Upper lobe of left lung (tissue), 6 donors: ENCODE data around the gene GARS1. TPM values are rescaled to one million over a fixed set of nuclear protein-coding genes. Genes with fewer than 3 reads are reported as not detected.
"Not testable (repeated sequence)": the region's sequence is repeated elsewhere in the genome, so short reads cannot be mapped to it uniquely, and the experiment has no call there.

Experiments used
- ATAC-seq, 2 donors: fragments of 200-7000 bp; cut with Tn5 transposase; one replicate each; pipeline ENCODE4 v1.9.1; 2022; ENCODE audit warnings: mild to moderate bottlenecking in 2 of 2, moderate library complexity in 2 of 2; ENCODE audit not compliant: low FRiP score in 2 of 2
- DNase-seq, 2 donors: peaks; one replicate each; pipeline ENCODE4 v3.0.0-alpha.2; 2019 to 2020
- H3K27ac ChIP-seq, 4 donors: fragments of 200-600 bp; sonication (generic); one replicate each; pipeline ENCODE4 v1.5.1; 2016 to 2019
- H3K27me3 ChIP-seq, 4 donors: fragments of 200-600 bp; sonication (generic); one replicate each; pipeline ENCODE4 v1.5.1; 2017 to 2019
- H3K36me3 ChIP-seq, 4 donors: fragments of 200-600 bp; sonication (generic); one replicate each; pipeline ENCODE4 v1.5.1; 2016 to 2019
- H3K4me1 ChIP-seq, 4 donors: fragments of 200-600 bp; sonication (generic); one replicate each; pipeline ENCODE4 v1.5.1; 2018 to 2019
- H3K4me3 ChIP-seq, 4 donors: fragments of 200-600 bp; sonication (generic); one replicate each; pipeline ENCODE4 v1.5.1; 2017 to 2019; ENCODE audit warnings: mild to moderate bottlenecking in 2 of 4, moderate library complexity in 1 of 4
- H3K9me3 ChIP-seq, 4 donors: fragments of 200-600 bp; sonication (generic); one replicate each; pipeline ENCODE4 v1.5.1; 2018 to 2019
- CTCF ChIP-seq, 6 experiments: fragments of 450-650 bp in 4 of 6; fragments of 200-600 bp in 2 of 6; sonication (generic) in 2 of 6; IDR thresholded peaks; one replicate each; pipeline ENCODE4 v1.5.1; 2016 to 2019; ENCODE audit warnings: antibody characterized with exemption in 6 of 6
- EP300 ChIP-seq, 4 donors: sonication (generic); formaldehyde crosslinking; IDR thresholded peaks; one replicate each; pipeline ENCODE4 v1.5.1; 2017; ENCODE audit warnings: antibody characterized with exemption in 4 of 4, control low read depth in 2 of 4
- POLR2A ChIP-seq, 4 donors: fragments of 450-650 bp; IDR thresholded peaks; one replicate each; pipeline ENCODE4 v1.5.1; 2016 to 2017; ENCODE audit warnings: antibody characterized with exemption in 4 of 4, mild to moderate bottlenecking in 2 of 4
- POLR2AphosphoS5 ChIP-seq, 2 donors: sonication (generic); formaldehyde crosslinking; IDR thresholded peaks; one replicate each; pipeline ENCODE4 v1.5.1; 2017; ENCODE audit warnings: antibody characterized with exemption in 2 of 2
- WGBS, 2 donors: methylation state at CpG; one replicate each; pipeline ENCODE4 v1.1.5; 2017 to 2018; 5-methylcytosine and 5-hydroxymethylcytosine counted together
- total RNA-seq, 6 donors: library from RNA; depleted of rRNA in 4 of 6; stranded (reverse); fragments of >200 nt in 4 of 6; gene quantifications; one replicate each; pipeline versions ENCODE4 v1.1.0 to v1.2.1, GENCODE V29; 2016 to 2021
- donor health status: DM: no; HTN: no; CAD: no; lungs with moderate emphysema.
- donor health status: DM: no; HTN: yes; CAD: no; lungs with severe emphysema.

The GARS1 gene
- total RNA-seq, 6 donors from 2014 or later, result 59.5 to 107 (median 81.6) TPM

- DNase-seq, result no peak
- no peak overlapping the region for H3K4me3 ChIP-seq
- WGBS, 2 donors, result 77 to 90% methylated on average over 2 of the region's 2 CpGs
- no peak overlapping the region for H3K27ac ChIP-seq
- no peaks in the 10 kb centered on the region for H3K27me3 ChIP-seq
- H3K9me3 ChIP-seq, result no peaks in the 10 kb centered on the region
- H3K4me1 ChIP-seq, result peaks cover 0 to 3% (median 0%) of the 10 kb centered on the region in 4 donors
- peaks cover 7 to 59% (median 20%) of the 10 kb centered on the region in 4 donors for H3K36me3 ChIP-seq
- no peak for ATAC-seq
- TF ChIP-seq EP300 (IDR thresholded peaks at IDR 0.05), result no peak
- TF ChIP-seq CTCF (IDR thresholded peaks at IDR 0.05), result no peak
- TF ChIP-seq POLR2A (IDR thresholded peaks at IDR 0.05), result no peak
- no peak for TF ChIP-seq POLR2AphosphoS5 (IDR thresholded peaks at IDR 0.05)
Observed at GRCh38 chr7:30584415-30584814, 10.3 kb upstream of the GARS1 start.

- H3K4me1 ChIP-seq, result peaks cover 0 to 3% (median 0%) of the 10 kb centered on the region in 4 donors
- 80 to 94% methylated on average over 5 of the region's 5 CpGs for WGBS, 2 donors
- peaks cover 7 to 55% (median 20%) of the 10 kb centered on the region in 4 donors for H3K36me3 ChIP-seq
- TF ChIP-seq POLR2AphosphoS5 (IDR thresholded peaks at IDR 0.05) (no peak), CTCF (IDR thresholded peaks at IDR 0.05) (no peak), POLR2A (IDR thresholded peaks at IDR 0.05) (no peak), EP300 (IDR thresholded peaks at IDR 0.05) (no peak)
- no peak for DNase-seq
- ATAC-seq, result no peak
- H3K27ac ChIP-seq, result no peak overlapping the region
- no peaks in the 10 kb centered on the region for H3K9me3 ChIP-seq
- H3K4me3 ChIP-seq, result no peak overlapping the region
- H3K27me3 ChIP-seq, result no peaks in the 10 kb centered on the region
Observed at GRCh38 chr7:30584965-30585364, 9.7 kb upstream of the GARS1 start.

GRCh38 chr7:30585675-30586074 lies 9.0 kb upstream of the GARS1 start:
- 73 to 98% methylated on average over 3 of the region's 3 CpGs for WGBS, 2 donors
- peaks cover 7 to 50% (median 17%) of the 10 kb centered on the region in 4 donors for H3K36me3 ChIP-seq
- H3K27ac ChIP-seq, result no peak overlapping the region
- TF ChIP-seq EP300 (IDR thresholded peaks at IDR 0.05) (no peak), POLR2A (IDR thresholded peaks at IDR 0.05) (no peak), CTCF (IDR thresholded peaks at IDR 0.05) (no peak)
- H3K4me1 ChIP-seq, result peaks cover 0 to 3% (median 0%) of the 10 kb centered on the region in 4 donors
- no peaks in the 10 kb centered on the region for H3K9me3 ChIP-seq
- no peak for ATAC-seq
- H3K27me3 ChIP-seq, result no peaks in the 10 kb centered on the region
- no peak overlapping the region for H3K4me3 ChIP-seq
- no peak for DNase-seq

- not testable (repeated sequence) for H3K27me3 ChIP-seq, H3K4me3 ChIP-seq, DNase-seq, H3K9me3 ChIP-seq, H3K4me1 ChIP-seq, ATAC-seq, H3K27ac ChIP-seq
- peaks cover 6 to 31% (median 11%) of the 10 kb centered on the region in 4 donors for H3K36me3 ChIP-seq
- 93 to 96% methylated on average over 4 of the region's 4 CpGs for WGBS, 2 donors
Observed at GRCh38 chr7:30587547-30587946, 7.1 kb upstream of the GARS1 start.

GRCh38 chr7:30589111-30589510 lies 5.6 kb upstream of the GARS1 start:
- 97 to 100% methylated on average over 3 of the region's 3 CpGs for WGBS, 2 donors
- Histone ChIP-seq H3K36me3 (peaks cover 4 to 16% (median 10%) of the 10 kb centered on the region in 4 donors), H3K9me3 (no peaks in the 10 kb centered on the region), H3K27me3 (no peaks in the 10 kb centered on the region), H3K4me3 (no peak overlapping the region), H3K27ac (no peak overlapping the region), H3K4me1 (peaks cover 9 to 13% (median 12%) of the 10 kb centered on the region in 4 donors)
- TF ChIP-seq POLR2AphosphoS5 (IDR thresholded peaks at IDR 0.05) (no peak), EP300 (IDR thresholded peaks at IDR 0.05) (no peak), CTCF (IDR thresholded peaks at IDR 0.05) (no peak), POLR2A (IDR thresholded peaks at IDR 0.05) (no peak)
- DNase-seq (no peak), ATAC-seq (no peak)
